MM.1S (cell line): ENCODE results near the gene NPHS1.
A peak's percentile ranks its signal among the peaks of the same experiment; 100 is the strongest.

Source experiments
- DNase-seq: peaks from one replicate; pipeline ENCODE4 v3.0.0-alpha.2; 2015
- H2AFZ ChIP-seq: fragments of 300-600 bp; sonication (generic); 2 replicates; pipeline ENCODE4 v1.6.0; 2016; ENCODE audit warnings: antibody characterized with exemption, low read length
- H3F3A ChIP-seq: fragments of 300-600 bp; sonication (generic); 2 replicates; pipeline ENCODE4 v1.6.1; 2016; ENCODE audit warnings: mild to moderate bottlenecking, antibody characterized with exemption, low read length, moderate library complexity, mixed read lengths; ENCODE audit not compliant: insufficient read depth
- H3K27ac ChIP-seq: fragments of 300-600 bp; sonication (generic); 2 replicates; pipeline ENCODE4 v1.5.1; 2016; ENCODE audit warnings: mild to moderate bottlenecking, low read length
- H3K27me3 ChIP-seq: fragments of 300-600 bp; sonication (generic); replicated peaks from 2 replicates; pipeline ENCODE4 v1.6.0; 2016; ENCODE audit warnings: low read length; ENCODE audit not compliant: insufficient read depth
- H3K36me3 ChIP-seq: fragments of 300-600 bp; sonication (generic); replicated peaks from 2 replicates; pipeline ENCODE4 v1.6.1; 2016; ENCODE audit warnings: mild to moderate bottlenecking, low read length, mixed read lengths; ENCODE audit not compliant: insufficient read depth
- H3K4me1 ChIP-seq: fragments of 300-600 bp; sonication (generic); 2 replicates; pipeline ENCODE4 v1.6.1; 2016; ENCODE audit warnings: low read length, mixed read lengths
- H3K4me2 ChIP-seq: fragments of 300-600 bp; sonication (generic); 2 replicates; pipeline ENCODE4 v1.6.0; 2016; ENCODE audit warnings: low read depth, low read length
- H3K4me3 ChIP-seq: fragments of 300-600 bp; sonication (generic); 2 replicates; pipeline ENCODE4 v1.5.1; 2016; ENCODE audit warnings: low read length, mixed read lengths
- H3K79me2 ChIP-seq: fragments of 300-600 bp; sonication (generic); 2 replicates; pipeline ENCODE4 v1.6.1; 2016; ENCODE audit warnings: mixed run types, low read length, mixed read lengths
- H3K9ac ChIP-seq: fragments of 300-600 bp; sonication (generic); 2 replicates; pipeline ENCODE4 v1.6.1; 2016; ENCODE audit warnings: low read length, mixed read lengths
- H3K9me2 ChIP-seq: fragments of 300-600 bp; sonication (generic); replicated peaks from 2 replicates; pipeline ENCODE4 v1.6.1; 2016; ENCODE audit warnings: mild to moderate bottlenecking, low read length, mixed read lengths; ENCODE audit not compliant: insufficient read depth
- H3K9me3 ChIP-seq: fragments of 300-600 bp; sonication (generic); replicated peaks from 2 replicates; pipeline ENCODE4 v1.6.1; 2016; ENCODE audit warnings: mild to moderate bottlenecking, low read length, mixed read lengths; ENCODE audit not compliant: insufficient read depth
- H4K20me1 ChIP-seq: fragments of 300-600 bp; sonication (generic); 2 replicates; pipeline ENCODE4 v1.6.1; 2016; ENCODE audit warnings: mild to moderate bottlenecking, low read length, moderate library complexity, mixed read lengths; ENCODE audit not compliant: insufficient read depth
- EZH2 ChIP-seq: fragments of 300-600 bp; sonication (generic); optimal IDR thresholded peaks from 2 replicates; pipeline ENCODE3; 2017; ENCODE audit warnings: low read depth, mild to moderate bottlenecking, antibody characterized with exemption, low read length, mixed read lengths
- EZH2phosphoT487 ChIP-seq: fragments of 300-600 bp; sonication (generic); IDR thresholded peaks from 2 replicates; pipeline ENCODE4 v1.6.1; 2018; ENCODE audit warnings: antibody characterized with exemption, low read length
- TF ChIP-seq, protein P1 (sequence below): fragments of 300-600 bp; sonication (generic); IDR thresholded peaks from 2 replicates; pipeline ENCODE4 v1.5.1; 2016; ENCODE audit warnings: antibody characterized with exemption, low read length, mixed read lengths

NPHS1 gene

DNA sequence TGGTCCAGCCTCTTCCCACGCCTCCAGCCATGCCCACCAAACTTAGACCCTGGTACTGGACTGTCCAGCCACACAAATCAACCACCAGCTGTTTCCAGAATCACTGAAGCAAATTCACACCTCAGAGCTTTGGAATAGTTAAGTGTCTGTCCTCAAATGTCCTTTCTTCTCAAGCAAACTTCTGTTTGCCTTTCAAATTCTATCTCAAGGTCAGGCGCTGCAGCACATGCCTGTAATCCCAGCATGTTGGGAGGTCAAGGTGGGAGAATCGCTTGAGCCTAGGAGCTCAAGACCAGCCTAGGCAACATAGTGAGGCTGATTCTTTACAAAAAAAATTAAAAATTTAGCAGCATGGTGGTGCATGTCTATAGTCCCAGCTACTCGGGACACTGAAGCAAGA, 20.2 kb downstream of the NPHS1 start:
- H3K4me1 ChIP-seq, result no peaks in the 10 kb centered on the region
- H3K9me2 ChIP-seq, result no peaks in the 10 kb centered on the region
- no peak overlapping the region for H3K9ac ChIP-seq
- no peak for DNase-seq
- peaks cover 67% of the 10 kb centered on the region for H3K27me3 ChIP-seq
- no peak overlapping the region for H3K27ac ChIP-seq
- no peak for TF ChIP-seq EZH2
- no peak for TF ChIP-seq EZH2phosphoT487
- TF ChIP-seq, protein P1, sequence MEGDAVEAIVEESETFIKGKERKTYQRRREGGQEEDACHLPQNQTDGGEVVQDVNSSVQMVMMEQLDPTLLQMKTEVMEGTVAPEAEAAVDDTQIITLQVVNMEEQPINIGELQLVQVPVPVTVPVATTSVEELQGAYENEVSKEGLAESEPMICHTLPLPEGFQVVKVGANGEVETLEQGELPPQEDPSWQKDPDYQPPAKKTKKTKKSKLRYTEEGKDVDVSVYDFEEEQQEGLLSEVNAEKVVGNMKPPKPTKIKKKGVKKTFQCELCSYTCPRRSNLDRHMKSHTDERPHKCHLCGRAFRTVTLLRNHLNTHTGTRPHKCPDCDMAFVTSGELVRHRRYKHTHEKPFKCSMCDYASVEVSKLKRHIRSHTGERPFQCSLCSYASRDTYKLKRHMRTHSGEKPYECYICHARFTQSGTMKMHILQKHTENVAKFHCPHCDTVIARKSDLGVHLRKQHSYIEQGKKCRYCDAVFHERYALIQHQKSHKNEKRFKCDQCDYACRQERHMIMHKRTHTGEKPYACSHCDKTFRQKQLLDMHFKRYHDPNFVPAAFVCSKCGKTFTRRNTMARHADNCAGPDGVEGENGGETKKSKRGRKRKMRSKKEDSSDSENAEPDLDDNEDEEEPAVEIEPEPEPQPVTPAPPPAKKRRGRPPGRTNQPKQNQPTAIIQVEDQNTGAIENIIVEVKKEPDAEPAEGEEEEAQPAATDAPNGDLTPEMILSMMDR, result no peak
- H4K20me1 ChIP-seq, result no peaks in the 10 kb centered on the region
- no peaks in the 10 kb centered on the region for H3K9me3 ChIP-seq
- H3K36me3 ChIP-seq, result no peaks in the 10 kb centered on the region
- no peaks in the 10 kb centered on the region for H3F3A ChIP-seq
- H2AFZ ChIP-seq, result no peak overlapping the region
- H3K4me3 ChIP-seq, result no peak overlapping the region
- H3K4me2 ChIP-seq, result no peak overlapping the region
- no peaks in the 10 kb centered on the region for H3K79me2 ChIP-seq

DNA sequence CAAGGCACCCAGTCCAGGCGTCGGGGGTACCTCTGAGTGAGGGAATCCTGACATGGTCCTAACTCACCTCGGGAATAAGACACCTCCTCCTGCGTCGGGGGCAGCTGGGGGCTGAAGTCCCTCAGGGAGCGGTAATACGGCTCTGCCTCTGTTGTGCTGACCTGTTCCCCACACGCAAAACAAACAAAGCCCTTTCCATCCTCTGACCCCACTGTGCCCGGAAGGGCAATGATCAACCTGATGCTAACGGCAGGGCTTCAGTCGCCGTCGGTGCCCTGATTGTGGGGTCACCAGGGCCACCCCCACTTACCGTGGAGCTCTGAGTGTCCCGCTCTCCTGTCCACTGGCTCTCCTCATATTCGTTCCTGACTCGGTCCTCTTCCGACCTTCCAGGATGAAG, 21.3 kb downstream of the NPHS1 start:
- Histone ChIP-seq H3K4me1 (no peaks in the 10 kb centered on the region), H4K20me1 (no peaks in the 10 kb centered on the region), H3K4me2 (no peak overlapping the region), H3K36me3 (no peaks in the 10 kb centered on the region), H2AFZ (no peak overlapping the region), H3F3A (no peaks in the 10 kb centered on the region), H3K27me3 (peaks cover 68% of the 10 kb centered on the region), H3K27ac (no peak overlapping the region), H3K9me2 (no peaks in the 10 kb centered on the region), H3K4me3 (no peak overlapping the region), H3K9ac (no peak overlapping the region), H3K9me3 (no peaks in the 10 kb centered on the region), H3K79me2 (no peaks in the 10 kb centered on the region)
- TF ChIP-seq, protein P1, result no peak
- TF ChIP-seq EZH2phosphoT487 (no peak), EZH2 (no peak)
- DNase-seq, result no peak

DNA sequence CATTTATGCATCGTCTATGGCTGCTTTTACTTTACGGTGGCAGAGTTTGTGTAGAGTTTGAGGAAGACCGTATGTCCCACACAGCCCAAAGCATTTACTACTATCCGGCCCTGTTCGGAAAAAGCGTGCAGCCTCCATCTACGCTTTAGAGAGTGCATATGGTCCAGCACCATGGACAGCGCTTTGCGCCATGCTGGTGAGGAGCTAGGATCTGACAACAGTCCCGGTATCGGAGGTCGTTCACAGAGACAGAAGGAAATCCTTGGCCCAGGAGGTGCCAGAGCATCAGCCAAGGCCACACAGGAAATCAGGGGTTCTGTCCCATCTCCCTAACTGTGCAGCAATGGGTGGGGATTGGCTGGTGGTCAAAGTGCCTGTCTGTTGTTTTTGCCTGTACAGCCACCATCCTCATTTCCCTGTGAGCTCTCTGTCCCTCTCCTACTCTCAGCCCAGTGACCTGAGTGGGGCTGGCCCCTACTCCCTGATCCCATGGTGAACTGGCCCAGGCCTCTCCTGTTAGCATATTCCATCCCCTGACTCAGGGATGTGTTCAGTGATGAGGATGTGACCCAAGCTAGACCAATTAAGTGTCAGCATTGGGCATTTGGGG, 23.5 kb downstream of the NPHS1 start:
- no peak overlapping the region for H3K27ac ChIP-seq
- H3K9me2 ChIP-seq, result no peaks in the 10 kb centered on the region
- H3K4me2 ChIP-seq, result no peak overlapping the region
- H3K9me3 ChIP-seq, result no peaks in the 10 kb centered on the region
- DNase-seq, result peak; percentile 44
- no peaks in the 10 kb centered on the region for H4K20me1 ChIP-seq
- no peak overlapping the region for H3K9ac ChIP-seq
- H2AFZ ChIP-seq, result no peak overlapping the region
- no peaks in the 10 kb centered on the region for H3F3A ChIP-seq
- H3K36me3 ChIP-seq, result no peaks in the 10 kb centered on the region
- TF ChIP-seq EZH2 (no peak), EZH2phosphoT487 (no peak)
- TF ChIP-seq, protein P1, result no peak
- H3K27me3 ChIP-seq, result peaks cover 68% of the 10 kb centered on the region
- H3K79me2 ChIP-seq, result no peaks in the 10 kb centered on the region
- no peak overlapping the region for H3K4me3 ChIP-seq
- H3K4me1 ChIP-seq, result no peaks in the 10 kb centered on the region
